ENCODE data around the gene PIGQ.

PIGQ gene

GRCh38 chr16:629185-629832, 59.5 kb downstream of the PIGQ start:
- Histone ChIP-seq H3K27me3 (ENCODE audit: control insufficient read depth, insufficient read depth, low read length) (no peaks in the 10 kb centered on the region), H3K36me3 (ENCODE audit: control insufficient read depth, insufficient read depth, low read length) (peaks cover 10% of the 10 kb centered on the region), H3K4me1 (ENCODE audit: control insufficient read depth, insufficient read depth, low read length) (peaks cover 24% of the 10 kb centered on the region), H3K4me3 (ENCODE audit: low read length) (no peak overlapping the region), H3K9me3 (ENCODE audit: control insufficient read depth, low read length) (no peaks in the 10 kb centered on the region), H3K9ac (ENCODE audit: low read length) (no peak overlapping the region)

- Histone ChIP-seq H3K4me1 (ENCODE audit: control insufficient read depth, insufficient read depth, low read length) (peaks cover 24% of the 10 kb centered on the region), H3K36me3 (ENCODE audit: control insufficient read depth, insufficient read depth, low read length) (peaks cover 10% of the 10 kb centered on the region), H3K4me3 (ENCODE audit: low read length) (no peak overlapping the region), H3K27me3 (ENCODE audit: control insufficient read depth, insufficient read depth, low read length) (no peaks in the 10 kb centered on the region), H3K9me3 (ENCODE audit: control insufficient read depth, low read length) (no peaks in the 10 kb centered on the region), H3K9ac (ENCODE audit: low read length) (no peak overlapping the region)
These were observed 60.1 kb downstream of the PIGQ start for GRCh38 chr16:629833-630248.

- Histone ChIP-seq H3K4me3 (ENCODE audit: low read length) (no peak overlapping the region), H3K4me1 (ENCODE audit: control insufficient read depth, insufficient read depth, low read length) (peaks cover 26% of the 10 kb centered on the region), H3K9me3 (ENCODE audit: control insufficient read depth, low read length) (no peaks in the 10 kb centered on the region), H3K27me3 (ENCODE audit: control insufficient read depth, insufficient read depth, low read length) (no peaks in the 10 kb centered on the region), H3K36me3 (ENCODE audit: control insufficient read depth, insufficient read depth, low read length) (peaks cover 10% of the 10 kb centered on the region), H3K9ac (ENCODE audit: low read length) (no peak overlapping the region)
These were observed 60.6 kb downstream of the PIGQ start for GRCh38 chr16:630249-630814.

GRCh38 chr16:630815-631405, 61.1 kb downstream of the PIGQ start, which contains the start of gene WFIKKN1:
Gene WFIKKN1, plus strand, starts transcription at chr16:630985. Its CDS starts 269 bp downstream, at chr16:631254.
- Histone ChIP-seq H3K4me1 (ENCODE audit: control insufficient read depth, insufficient read depth, low read length) (peaks cover 30% of the 10 kb centered on the region), H3K9me3 (ENCODE audit: control insufficient read depth, low read length) (no peaks in the 10 kb centered on the region), H3K4me3 (ENCODE audit: low read length) (no peak within 1 kb of the TSS), H3K27me3 (ENCODE audit: control insufficient read depth, insufficient read depth, low read length) (no peaks in the 10 kb centered on the region), H3K36me3 (ENCODE audit: control insufficient read depth, insufficient read depth, low read length) (peaks cover 7% of the 10 kb centered on the region), H3K9ac (ENCODE audit: low read length) (no peak within 1 kb of the TSS)

- peaks cover 30% of the 10 kb centered on the region for H3K4me1 ChIP-seq (ENCODE audit: control insufficient read depth, insufficient read depth, low read length)
- H3K9me3 ChIP-seq (ENCODE audit: control insufficient read depth, low read length): no peaks in the 10 kb centered on the region
- no peak overlapping the region for H3K4me3 ChIP-seq (ENCODE audit: low read length)
- no peaks in the 10 kb centered on the region for H3K27me3 ChIP-seq (ENCODE audit: control insufficient read depth, insufficient read depth, low read length)
- no peaks in the 10 kb centered on the region for H3K36me3 ChIP-seq (ENCODE audit: control insufficient read depth, insufficient read depth, low read length)
- H3K9ac ChIP-seq (ENCODE audit: low read length): no peak overlapping the region
These were observed 62.1 kb downstream of the PIGQ start for GRCh38 chr16:631808-632358.

- Histone ChIP-seq H3K4me3 (ENCODE audit: low read length) (no peak overlapping the region), H3K36me3 (ENCODE audit: control insufficient read depth, insufficient read depth, low read length) (no peaks in the 10 kb centered on the region), H3K4me1 (ENCODE audit: control insufficient read depth, insufficient read depth, low read length) (peaks cover 29% of the 10 kb centered on the region), H3K9ac (ENCODE audit: low read length) (no peak overlapping the region), H3K9me3 (ENCODE audit: control insufficient read depth, low read length) (no peaks in the 10 kb centered on the region), H3K27me3 (ENCODE audit: control insufficient read depth, insufficient read depth, low read length) (no peaks in the 10 kb centered on the region)
These were observed 62.9 kb downstream of the PIGQ start for GRCh38 chr16:632486-633335.

GRCh38 chr16:633336-634050, 63.7 kb downstream of the PIGQ start:
- Histone ChIP-seq H3K4me3 (ENCODE audit: low read length) (no peak overlapping the region), H3K9me3 (ENCODE audit: control insufficient read depth, low read length) (no peaks in the 10 kb centered on the region), H3K27me3 (ENCODE audit: control insufficient read depth, insufficient read depth, low read length) (no peaks in the 10 kb centered on the region), H3K9ac (ENCODE audit: low read length) (no peak overlapping the region), H3K4me1 (ENCODE audit: control insufficient read depth, insufficient read depth, low read length) (peaks cover 30% of the 10 kb centered on the region), H3K36me3 (ENCODE audit: control insufficient read depth, insufficient read depth, low read length) (no peaks in the 10 kb centered on the region)

All from mucosa of stomach (tissue), 1 donor.